ENCODE results near the gene RPS27L.
A peak's percentile ranks its signal among the peaks of the same experiment; 100 is the strongest.

The RPS27L gene

GRCh38 chr15:63136742-63137141, 20.5 kb downstream of the RPS27L start:
- H3K4me3 ChIP-seq (ENCODE audit: low read length): no peak overlapping the region
- no peak for TF ChIP-seq ZNF274 (IDR thresholded peaks at IDR 0.05; ENCODE audit: low read depth, low read length)

DNA sequence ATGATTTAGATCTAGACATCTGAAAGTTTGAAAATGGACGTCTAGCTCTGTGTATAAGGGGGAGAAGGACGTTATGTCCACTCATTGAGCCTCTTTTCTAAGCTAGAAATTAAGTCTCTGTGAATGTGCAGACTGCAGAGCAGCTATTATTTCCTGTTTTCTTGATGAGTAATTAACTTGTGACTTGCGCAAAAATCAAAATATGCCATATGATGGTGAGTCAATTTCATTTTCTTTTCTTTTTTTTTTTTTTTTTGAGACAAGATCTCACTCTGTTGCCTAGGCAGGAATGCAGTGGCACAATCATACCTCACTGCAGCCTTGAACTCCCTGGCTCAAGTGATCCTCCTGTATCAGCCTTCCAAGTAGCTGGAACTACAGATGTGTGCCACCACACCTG, 21.5 kb downstream of the RPS27L start:
- TF ChIP-seq ZNF274 (IDR thresholded peaks at IDR 0.05; ENCODE audit: low read depth, low read length): no peak
- no peak overlapping the region for H3K4me3 ChIP-seq (ENCODE audit: low read length)

DNA sequence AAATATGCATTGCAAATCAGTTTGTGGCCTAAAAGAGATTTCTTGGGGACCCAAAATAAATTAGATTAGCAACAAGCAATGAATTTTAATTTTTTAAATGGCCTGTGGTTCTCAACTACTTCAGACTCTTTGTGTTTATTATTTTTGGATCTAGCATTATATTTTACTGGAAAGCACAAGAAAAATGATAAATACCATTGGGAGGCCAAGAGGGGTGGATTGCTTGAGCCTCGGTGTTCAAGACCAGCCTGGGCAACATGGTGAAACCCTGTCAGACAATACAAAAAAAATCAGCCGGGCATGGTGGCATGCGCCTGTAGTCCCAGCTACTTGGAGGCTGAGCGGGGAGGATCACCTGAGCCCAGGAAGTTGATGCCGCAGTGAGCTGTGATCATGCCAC, 22.0 kb downstream of the RPS27L start:
- TF ChIP-seq ZNF274 (IDR thresholded peaks at IDR 0.05; ENCODE audit: low read depth, low read length): no peak
- no peak overlapping the region for H3K4me3 ChIP-seq (ENCODE audit: low read length)

GRCh38 chr15:63134245-63134985, 22.9 kb downstream of the RPS27L start:
- no peak overlapping the region for H3K4me3 ChIP-seq (ENCODE audit: low read length)
- TF ChIP-seq ZNF274 (IDR thresholded peaks at IDR 0.05; ENCODE audit: low read depth, low read length): no peak

DNA sequence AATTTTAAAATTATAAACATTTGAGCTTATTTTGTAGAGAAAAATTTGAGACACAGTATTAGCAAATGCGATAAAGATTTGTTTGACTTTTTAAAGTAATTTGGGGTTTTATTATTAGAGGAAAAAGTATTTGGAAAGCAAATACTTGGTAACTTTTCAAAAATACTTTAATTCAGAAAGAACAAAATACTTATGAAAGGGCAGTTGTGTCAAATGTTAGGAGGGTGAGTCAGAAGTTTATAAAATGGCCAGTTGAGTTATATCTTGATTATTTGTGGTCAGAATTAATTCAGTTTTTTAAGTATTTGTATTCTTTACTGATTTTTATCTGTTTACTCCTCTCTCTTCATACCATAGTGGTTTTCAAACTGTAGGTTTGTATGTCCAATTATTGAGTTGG, 23.5 kb downstream of the RPS27L start:
- H3K4me3 ChIP-seq (ENCODE audit: low read length): no peak overlapping the region
- TF ChIP-seq ZNF274 (IDR thresholded peaks at IDR 0.05; ENCODE audit: low read depth, low read length): no peak

GRCh38 chr15:63126726-63127125, 30.6 kb downstream of the RPS27L start:
- no peak for TF ChIP-seq ZNF274 (IDR thresholded peaks at IDR 0.05; ENCODE audit: low read depth, low read length)
- no peak overlapping the region for H3K4me3 ChIP-seq (ENCODE audit: low read length)

- H3K4me3 ChIP-seq (ENCODE audit: low read length): no peak overlapping the region
- TF ChIP-seq ZNF274 (IDR thresholded peaks at IDR 0.05; ENCODE audit: low read depth, low read length): no peak
Measured at GRCh38 chr15:63124506-63124905, 32.8 kb downstream of the RPS27L start.

DNA sequence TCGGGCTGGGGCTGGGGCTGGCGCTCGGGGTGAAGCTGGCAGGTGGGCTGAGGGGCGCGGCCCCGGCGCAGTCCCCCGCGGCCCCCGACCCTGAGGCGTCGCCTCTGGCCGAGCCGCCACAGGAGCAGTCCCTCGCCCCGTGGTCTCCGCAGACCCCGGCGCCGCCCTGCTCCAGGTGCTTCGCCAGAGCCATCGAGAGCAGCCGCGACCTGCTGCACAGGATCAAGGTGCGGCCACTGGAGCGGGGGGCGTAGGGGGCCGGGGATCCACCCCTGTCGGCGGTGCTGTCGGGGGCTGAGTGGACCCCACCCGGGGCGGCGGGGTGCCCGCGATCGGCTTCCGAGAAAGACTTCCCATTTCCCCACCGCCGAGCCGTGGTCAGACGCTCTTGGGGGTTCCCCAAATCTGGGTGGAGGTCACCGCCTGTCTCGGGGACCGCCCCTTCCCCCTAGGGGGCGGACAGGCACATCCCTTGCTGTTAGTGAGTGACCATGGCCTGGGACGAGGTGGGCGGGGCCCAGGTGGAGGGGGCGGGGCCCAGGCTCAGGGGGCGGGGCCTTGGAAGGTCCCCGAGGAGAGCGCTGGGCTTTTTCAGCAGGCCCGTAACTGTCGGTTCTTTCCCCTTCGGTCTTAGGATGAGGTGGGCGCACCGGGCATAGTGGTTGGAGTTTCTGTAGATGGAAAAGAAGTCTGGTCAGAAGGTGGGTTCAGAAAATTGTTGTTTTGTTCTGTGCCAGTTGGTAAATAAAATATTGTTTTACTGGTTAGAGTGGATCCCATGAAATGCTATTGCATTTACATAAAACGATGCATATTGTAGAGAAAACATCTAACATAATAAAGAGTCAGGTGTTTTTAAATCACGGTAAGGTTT, 35.0 kb downstream of the RPS27L start:
- peak overlapping the region; percentile 98 for H3K4me3 ChIP-seq (ENCODE audit: low read length)
- TF ChIP-seq ZNF274 (IDR thresholded peaks at IDR 0.05; ENCODE audit: low read depth, low read length): no peak

DNA sequence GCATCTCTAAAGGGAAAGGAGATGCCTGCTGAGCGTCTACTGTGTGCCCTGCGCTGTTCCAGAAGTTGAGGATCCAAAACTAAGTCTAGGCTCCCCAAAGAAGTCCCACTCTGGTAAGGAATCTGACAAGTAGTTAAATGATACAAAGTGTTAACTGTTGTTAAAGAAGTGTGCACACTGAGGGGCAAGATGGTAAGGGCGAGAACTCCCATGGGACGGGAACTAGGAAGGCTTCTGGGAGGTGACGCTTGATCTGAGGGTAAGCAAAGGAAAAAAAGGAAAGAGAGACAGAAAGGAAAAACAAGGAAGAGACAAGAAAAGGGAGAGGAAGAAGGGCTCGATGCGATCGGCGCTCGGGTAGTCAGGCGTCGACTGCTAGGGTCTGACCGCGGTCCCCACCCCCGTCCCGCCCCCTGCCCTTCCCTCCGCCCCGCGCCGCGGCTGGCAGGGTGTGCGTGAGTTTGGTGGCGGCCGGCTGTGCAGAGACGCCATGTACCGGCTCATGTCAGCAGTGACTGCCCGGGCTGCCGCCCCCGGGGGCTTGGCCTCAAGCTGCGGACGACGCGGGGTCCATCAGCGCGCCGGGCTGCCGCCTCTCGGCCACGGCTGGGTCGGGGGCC, 35.8 kb downstream of the RPS27L start, which contains the start of gene LACTB:
Gene LACTB (plus strand): TSS at position 480 of the 620 bp plus-strand sequence. CDS start 11 bp downstream, at position 491.
- TF ChIP-seq ZNF274 (IDR thresholded peaks at IDR 0.05; ENCODE audit: low read depth, low read length): no peak
- H3K4me3 ChIP-seq (ENCODE audit: low read length): peak within 1 kb of the TSS; percentile 98

DNA sequence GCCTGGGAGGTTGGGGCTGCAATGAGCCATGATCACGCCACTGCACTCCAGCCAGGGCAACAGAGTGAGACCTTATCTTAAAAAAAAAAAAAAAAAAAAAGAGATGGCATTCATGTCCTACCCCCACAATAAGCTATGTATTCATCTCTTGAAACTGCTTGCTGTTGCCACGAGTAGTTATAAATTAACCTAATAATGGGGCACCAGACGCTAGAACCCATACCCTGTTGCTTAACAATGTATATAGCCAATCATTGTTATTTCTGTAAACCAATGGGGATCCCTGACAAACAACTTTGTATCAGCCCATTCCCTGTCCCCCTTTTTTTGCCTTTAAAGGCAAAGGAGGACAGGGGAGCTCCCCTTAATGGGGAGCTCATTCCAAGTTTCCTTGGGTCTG, 38.4 kb downstream of the RPS27L start:
- no peak overlapping the region for H3K4me3 ChIP-seq (ENCODE audit: low read length)
- no peak for TF ChIP-seq ZNF274 (IDR thresholded peaks at IDR 0.05; ENCODE audit: low read depth, low read length)

DNA sequence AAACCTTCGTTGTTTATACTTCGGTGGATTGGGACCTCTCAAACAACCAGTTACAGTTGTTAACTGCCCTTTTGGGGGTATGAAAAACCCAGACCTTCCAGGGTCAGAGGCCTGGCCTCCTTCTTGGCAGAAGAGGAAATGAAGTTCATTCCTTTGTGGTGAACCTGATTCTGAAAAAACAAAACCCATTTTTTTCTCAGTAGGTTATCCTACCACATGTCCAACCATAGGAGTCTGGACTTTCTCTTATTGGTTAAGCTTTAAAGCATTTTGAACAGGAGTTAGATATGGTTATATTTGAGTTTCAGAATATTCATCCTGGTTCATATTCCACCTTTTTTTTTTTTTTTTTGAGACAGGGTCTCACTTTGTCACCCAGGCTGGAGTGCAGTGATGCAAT, 42.8 kb downstream of the RPS27L start:
- no peak overlapping the region for H3K4me3 ChIP-seq (ENCODE audit: low read length)
- TF ChIP-seq ZNF274 (IDR thresholded peaks at IDR 0.05; ENCODE audit: low read depth, low read length): no peak

- TF ChIP-seq ZNF274 (IDR thresholded peaks at IDR 0.05; ENCODE audit: low read depth, low read length): no peak
- H3K4me3 ChIP-seq (ENCODE audit: low read length): no peak overlapping the region
Measured at GRCh38 chr15:63112871-63113270, 44.4 kb downstream of the RPS27L start.

- no peak for TF ChIP-seq ZNF274 (IDR thresholded peaks at IDR 0.05; ENCODE audit: low read depth, low read length)
- no peak overlapping the region for H3K4me3 ChIP-seq (ENCODE audit: low read length)
Measured at GRCh38 chr15:63111481-63111880, 45.8 kb downstream of the RPS27L start.

DNA sequence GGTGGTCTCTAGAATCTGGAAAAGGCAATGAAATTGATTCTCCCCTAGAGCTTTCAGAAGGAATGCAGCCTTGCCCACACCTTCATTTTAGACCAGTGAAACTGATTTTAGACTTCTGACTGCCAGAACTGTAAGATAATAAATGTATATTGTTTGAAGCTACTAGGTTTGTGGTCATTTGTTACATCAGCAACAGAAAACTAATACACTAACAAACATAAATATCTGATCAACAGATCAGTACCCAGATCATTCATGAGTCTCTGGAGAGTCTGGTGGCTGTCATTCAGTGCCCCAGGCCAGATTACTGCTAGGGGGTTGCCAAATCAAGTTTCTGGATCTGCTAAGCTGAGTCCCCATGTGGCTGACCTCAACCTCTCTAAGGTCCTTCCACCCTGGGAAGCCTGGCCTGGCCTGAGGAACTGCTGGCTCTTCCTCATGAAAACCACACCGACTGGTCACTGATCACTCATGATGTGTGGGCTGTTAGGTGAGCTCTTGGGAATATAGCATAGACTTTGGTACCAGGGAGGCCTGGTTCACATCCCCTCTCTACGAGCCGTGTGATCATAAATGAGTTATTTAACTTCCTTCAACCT, 46.8 kb downstream of the RPS27L start:
- TF ChIP-seq ZNF274 (IDR thresholded peaks at IDR 0.05; ENCODE audit: low read depth, low read length): no peak
- H3K4me3 ChIP-seq (ENCODE audit: low read length): no peak overlapping the region

Data from GM08714 (cell line).